SU-DHL-6 (cell line): ENCODE measurements around the gene SMAD3.

Experiments
- CTCF ChIP-seq: fragments of 200-600 bp; sonication (generic); IDR thresholded peaks from one replicate; pipeline ENCODE4 v1.5.1; 2017; ENCODE audit warnings: antibody characterized with exemption, mild to moderate bottlenecking, low read length, moderate library complexity; ENCODE audit not compliant: insufficient read depth, poor library complexity, severe bottlenecking
- EZH2phosphoT487 ChIP-seq: fragments of 200-600 bp; sonication (generic), shearing (Covaris generic); conservative IDR thresholded peaks from 2 replicates; pipeline ENCODE4 v1.6.1; 2018; ENCODE audit warnings: mild to moderate bottlenecking, antibody characterized with exemption, low read length, moderate library complexity, mixed read lengths

GRCh38 chr15:67019884-67020520 lies 45.4 kb upstream of the SMAD3 start:
- no peak for TF ChIP-seq CTCF
- no peak for TF ChIP-seq EZH2phosphoT487
